GM12892 (cell line): ENCODE data around the gene ACVR2B.

Source experiments
- POLR2AphosphoS5 ChIP-seq: IDR thresholded peaks from 2 replicates; pipeline ENCODE4 v1.6.1; 2011; ENCODE audit warnings: low read depth, low read length, control low read depth
- TAF1 ChIP-seq: IDR thresholded peaks from 2 replicates; pipeline ENCODE4 v1.6.1; 2011; ENCODE audit warnings: low read depth, mild to moderate bottlenecking, control low read depth, low read length, borderline replicate concordance

GRCh38 chr3:38453913-38454177, 155 bp downstream of the ACVR2B start:
- TF ChIP-seq POLR2AphosphoS5 (no peak), TAF1 (no peak)
